ENCODE results near the gene RINL. TPM values are rescaled to one million over a fixed set of nuclear protein-coding genes. Genes with fewer than 3 reads are reported as not detected.
A peak's percentile ranks its signal among the peaks of the same experiment; 100 is the strongest.
"Not testable (repeated sequence)": the region's sequence is repeated elsewhere in the genome, so short reads cannot be mapped to it uniquely, and the experiment has no call there.

RINL gene
- total RNA-seq, 1 donor from 2014 or later = 11.2 TPM

DNA sequence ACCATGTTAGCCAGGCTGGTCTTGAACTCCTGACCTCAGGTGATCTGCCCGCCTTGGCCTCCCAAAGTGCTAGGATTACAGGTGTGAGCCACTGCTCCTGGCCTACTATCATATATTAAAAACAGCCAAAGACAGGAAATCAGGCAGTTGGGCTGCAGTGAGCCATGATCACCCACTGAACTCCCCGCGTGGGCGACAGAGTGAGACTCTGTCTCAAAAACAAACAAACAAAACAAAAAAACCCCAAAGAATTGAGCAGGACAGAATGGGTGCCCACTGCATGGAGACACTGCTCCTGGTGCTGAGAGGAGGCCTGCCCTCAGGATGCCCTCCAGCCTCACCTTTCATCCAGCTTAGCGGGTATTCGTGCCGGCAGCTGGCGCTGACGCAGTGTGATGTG is 5.2 kb upstream of the RINL start:
- no peak for DNase-seq (ENCODE audit: low read depth)
- no peak overlapping the region for H3K4me3 ChIP-seq (ENCODE audit: low read depth, low read length)
- no peak for TF ChIP-seq CTCF (conservative IDR thresholded peaks at IDR 0.05; ENCODE audit: low read depth, low read length)

- H3K4me3 ChIP-seq (ENCODE audit: low read depth, low read length) = no peak overlapping the region
- no peak for DNase-seq (ENCODE audit: low read depth)
- TF ChIP-seq CTCF (conservative IDR thresholded peaks at IDR 0.05; ENCODE audit: low read depth, low read length) = no peak
Observed at GRCh38 chr19:38880882-38881609, 3.0 kb upstream of the RINL start.

DNA sequence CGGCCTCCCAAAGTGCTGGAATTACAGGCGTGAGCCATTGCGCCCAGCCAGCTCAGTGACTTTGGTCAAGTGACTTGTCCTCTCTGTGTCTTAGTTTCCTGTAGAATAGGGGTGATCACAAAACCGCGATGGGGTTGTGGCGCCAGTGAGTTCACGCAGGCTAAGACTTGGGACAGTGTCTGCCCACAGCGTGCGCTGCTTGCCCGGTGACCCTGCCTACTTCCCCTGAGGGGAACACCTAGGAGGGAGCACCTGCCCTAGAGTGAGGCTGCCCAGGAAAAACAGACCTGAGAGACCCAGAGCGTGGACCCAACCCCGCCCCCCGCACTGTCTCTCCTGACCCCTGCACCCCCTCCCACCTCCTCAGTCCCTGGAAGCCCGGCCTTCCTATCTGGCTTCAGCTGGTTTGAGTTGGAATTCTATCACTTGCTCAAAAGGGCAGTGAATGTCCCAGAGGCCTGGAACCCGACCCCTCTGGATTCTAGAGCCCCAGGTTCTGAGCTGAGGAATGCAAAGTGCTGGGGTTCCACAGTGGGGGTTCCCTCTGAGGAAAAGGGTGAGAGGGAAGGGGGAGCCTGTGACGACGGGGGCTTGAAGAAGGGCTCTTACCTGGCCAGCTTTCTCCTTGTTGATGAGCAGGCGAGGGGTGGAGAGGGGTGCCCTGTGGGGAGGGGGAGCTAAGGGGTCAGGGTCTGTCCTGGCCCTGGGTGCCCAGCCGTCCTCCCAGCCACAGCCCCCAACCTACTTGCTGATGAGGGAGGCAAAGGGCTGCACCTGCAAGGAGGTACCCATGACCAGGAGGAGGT is 2.2 kb upstream of the RINL start:
- TF ChIP-seq CTCF (conservative IDR thresholded peaks at IDR 0.05; ENCODE audit: low read depth, low read length) = no peak
- H3K4me3 ChIP-seq (ENCODE audit: low read depth, low read length) = no peak overlapping the region
- DNase-seq (ENCODE audit: low read depth) = no peak

DNA sequence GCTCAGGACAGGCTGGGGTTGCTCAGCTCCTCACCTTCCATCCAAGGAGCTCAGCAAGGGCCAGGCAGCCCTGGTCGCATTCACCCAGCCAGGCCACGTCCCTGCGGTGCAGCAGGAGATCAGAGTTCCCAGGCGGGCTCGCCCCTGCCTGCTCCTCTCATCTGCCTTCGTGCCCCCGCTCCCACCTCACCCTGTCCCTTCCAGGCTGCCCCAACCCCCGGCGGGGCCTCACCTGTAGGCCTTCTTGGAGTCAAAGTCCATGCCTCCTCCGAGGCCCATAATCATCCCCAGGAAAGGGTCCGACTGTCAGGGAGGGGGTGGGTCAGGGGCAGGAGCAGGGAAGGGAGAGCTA is 1.3 kb upstream of the RINL start:
- DNase-seq (ENCODE audit: low read depth) = no peak
- TF ChIP-seq CTCF (conservative IDR thresholded peaks at IDR 0.05; ENCODE audit: low read depth, low read length) = no peak
- H3K4me3 ChIP-seq (ENCODE audit: low read depth, low read length) = no peak overlapping the region

- DNase-seq (ENCODE audit: low read depth) = no peak
- peak; percentile 12 for TF ChIP-seq CTCF (conservative IDR thresholded peaks at IDR 0.05; ENCODE audit: low read depth, low read length)
- no peak overlapping the region for H3K4me3 ChIP-seq (ENCODE audit: low read depth, low read length)
Observed at GRCh38 chr19:38878575-38879399, 712 bp upstream of the RINL start.

GRCh38 chr19:38875656-38876395 is 2.2 kb downstream of the RINL start:
- no peak for TF ChIP-seq CTCF (conservative IDR thresholded peaks at IDR 0.05; ENCODE audit: low read depth, low read length)
- H3K4me3 ChIP-seq (ENCODE audit: low read depth, low read length) = no peak overlapping the region
- no peak for DNase-seq (ENCODE audit: low read depth)

GRCh38 chr19:38873400-38873799 is 4.7 kb downstream of the RINL start:
- not testable (repeated sequence) for DNase-seq (ENCODE audit: low read depth)

More at GRCh38 chr19:38873400-38873799, 4.7 kb downstream of the RINL start:
- H3K4me3 ChIP-seq (ENCODE audit: low read depth, low read length) = not testable (repeated sequence)

Measured in epithelial cell of proximal tubule (primary cell).